Hepatocyte (in vitro differentiated cells): Measurements from ENCODE around the gene RAB3IL1. TPM values are rescaled to one million over a fixed set of nuclear protein-coding genes. Genes with fewer than 3 reads are reported as not detected.

Source experiments
- DNase-seq: peaks from one replicate; pipeline ENCODE4 v3.0.0-alpha.2; 2016; ENCODE audit warnings: low spot score
- H2AFZ ChIP-seq: fragments of 200-600 bp; sonication (generic); 2 replicates; pipeline ENCODE4 v1.6.0; 2016; ENCODE audit warnings: antibody characterized with exemption, mild to moderate bottlenecking
- H3K27ac ChIP-seq: fragments of 200-600 bp; sonication (generic); 2 replicates; pipeline ENCODE4 v1.5.1; 2016; ENCODE audit warnings: mild to moderate bottlenecking
- H3K27me3 ChIP-seq: fragments of 200-600 bp; sonication (generic); 2 replicates; pipeline ENCODE4 v1.6.1; 2016
- H3K36me3 ChIP-seq: fragments of 200-600 bp; sonication (generic); replicated peaks from 2 replicates; pipeline ENCODE4 v1.5.1; 2016; ENCODE audit warnings: low read depth; ENCODE audit not compliant: insufficient read depth
- H3K4me1 ChIP-seq: fragments of 200-600 bp; sonication (generic); 2 replicates; pipeline ENCODE4 v1.5.1; 2016; ENCODE audit warnings: mild to moderate bottlenecking, moderate library complexity; ENCODE audit not compliant: insufficient read depth
- H3K4me2 ChIP-seq: fragments of 200-600 bp; sonication (generic); 2 replicates; pipeline ENCODE4 v1.6.0; 2016
- H3K4me3 ChIP-seq: fragments of 200-600 bp; sonication (generic); 2 replicates; pipeline ENCODE4 v1.5.1; 2016; ENCODE audit warnings: mild to moderate bottlenecking
- H3K79me2 ChIP-seq: fragments of 200-600 bp; sonication (generic); 2 replicates; pipeline ENCODE4 v1.6.0; 2017; ENCODE audit warnings: mild to moderate bottlenecking
- H3K9me2 ChIP-seq: fragments of 200-600 bp; sonication (generic); replicated peaks from 2 replicates; pipeline ENCODE4 v1.6.0; 2017; ENCODE audit warnings: mild to moderate bottlenecking; ENCODE audit not compliant: insufficient read depth
- H3K9me3 ChIP-seq: fragments of 200-600 bp; sonication (generic); 2 replicates; pipeline ENCODE4 v1.5.1; 2016; ENCODE audit warnings: low read depth, mild to moderate bottlenecking
- H4K20me1 ChIP-seq: fragments of 200-600 bp; sonication (generic); 2 replicates; pipeline ENCODE4 v1.6.0; 2016; ENCODE audit warnings: mild to moderate bottlenecking; ENCODE audit not compliant: insufficient read depth, poor library complexity, severe bottlenecking
- EZH2 ChIP-seq: fragments of 200-600 bp; sonication (generic); IDR thresholded peaks from 2 replicates; pipeline ENCODE4 v1.6.1; 2016; ENCODE audit warnings: antibody characterized with exemption, mild to moderate bottlenecking, borderline replicate concordance
- EZH2phosphoT487 ChIP-seq: fragments of 200-600 bp; sonication (generic); IDR thresholded peaks from one replicate; pipeline ENCODE4 v1.6.1; 2018; ENCODE audit warnings: antibody characterized with exemption, mild to moderate bottlenecking, low read depth, moderate library complexity; ENCODE audit not compliant: unreplicated experiment, severe bottlenecking
- WGBS: methylation state at CpG from one replicate; pipeline ENCODE4 v1.1.6; 2016; ENCODE audit warnings: low lambda C conversion rate; ENCODE audit errors: missing lambda C conversion rate; 5-methylcytosine and 5-hydroxymethylcytosine counted together
- polyA plus RNA-seq: library from polyadenylated mRNA; unstranded; fragments of >200 nt; fragmentation: Nextera tagmentation; extraction: Ambion mirVana; gene quantifications from 2 replicates; pipeline ENCODE4 v1.2.1, GENCODE V29; 2016
- total RNA-seq: library from RNA; depleted of rRNA; stranded (reverse); fragments of >200 nt; gene quantifications from 2 replicates; pipeline ENCODE4 v1.2.3, GENCODE V29; 2014
- TF ChIP-seq, protein P1 (sequence below): fragments of 200-600 bp; sonication (generic); IDR thresholded peaks from 2 replicates; pipeline ENCODE4 v1.5.1; 2016; ENCODE audit warnings: antibody characterized with exemption, mild to moderate bottlenecking; ENCODE audit not compliant: poor library complexity

The RAB3IL1 gene
- total and polyA plus RNA-seq, 2 experiments from 2014 or later = 10.8 to 18.6 TPM

GRCh38 chr11:61864814-61865775 is 52.3 kb downstream of the RAB3IL1 start:
- TF ChIP-seq, protein P1, sequence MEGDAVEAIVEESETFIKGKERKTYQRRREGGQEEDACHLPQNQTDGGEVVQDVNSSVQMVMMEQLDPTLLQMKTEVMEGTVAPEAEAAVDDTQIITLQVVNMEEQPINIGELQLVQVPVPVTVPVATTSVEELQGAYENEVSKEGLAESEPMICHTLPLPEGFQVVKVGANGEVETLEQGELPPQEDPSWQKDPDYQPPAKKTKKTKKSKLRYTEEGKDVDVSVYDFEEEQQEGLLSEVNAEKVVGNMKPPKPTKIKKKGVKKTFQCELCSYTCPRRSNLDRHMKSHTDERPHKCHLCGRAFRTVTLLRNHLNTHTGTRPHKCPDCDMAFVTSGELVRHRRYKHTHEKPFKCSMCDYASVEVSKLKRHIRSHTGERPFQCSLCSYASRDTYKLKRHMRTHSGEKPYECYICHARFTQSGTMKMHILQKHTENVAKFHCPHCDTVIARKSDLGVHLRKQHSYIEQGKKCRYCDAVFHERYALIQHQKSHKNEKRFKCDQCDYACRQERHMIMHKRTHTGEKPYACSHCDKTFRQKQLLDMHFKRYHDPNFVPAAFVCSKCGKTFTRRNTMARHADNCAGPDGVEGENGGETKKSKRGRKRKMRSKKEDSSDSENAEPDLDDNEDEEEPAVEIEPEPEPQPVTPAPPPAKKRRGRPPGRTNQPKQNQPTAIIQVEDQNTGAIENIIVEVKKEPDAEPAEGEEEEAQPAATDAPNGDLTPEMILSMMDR = no peak
- TF ChIP-seq EZH2 (no peak), EZH2phosphoT487 (no peak)
- H4K20me1 ChIP-seq = no peaks in the 10 kb centered on the region
- no peak overlapping the region for H2AFZ ChIP-seq
- no peaks in the 10 kb centered on the region for H3K79me2 ChIP-seq
- no peak for DNase-seq
- H3K4me3 ChIP-seq = no peak overlapping the region
- H3K4me1 ChIP-seq = no peaks in the 10 kb centered on the region
- 95% methylated on average over 20 of the region's 20 CpGs for WGBS
- H3K9me2 ChIP-seq = no peaks in the 10 kb centered on the region
- H3K9me3 ChIP-seq = no peaks in the 10 kb centered on the region
- H3K27me3 ChIP-seq = no peaks in the 10 kb centered on the region
- no peaks in the 10 kb centered on the region for H3K36me3 ChIP-seq
- no peak overlapping the region for H3K27ac ChIP-seq
- no peak overlapping the region for H3K4me2 ChIP-seq

DNA sequence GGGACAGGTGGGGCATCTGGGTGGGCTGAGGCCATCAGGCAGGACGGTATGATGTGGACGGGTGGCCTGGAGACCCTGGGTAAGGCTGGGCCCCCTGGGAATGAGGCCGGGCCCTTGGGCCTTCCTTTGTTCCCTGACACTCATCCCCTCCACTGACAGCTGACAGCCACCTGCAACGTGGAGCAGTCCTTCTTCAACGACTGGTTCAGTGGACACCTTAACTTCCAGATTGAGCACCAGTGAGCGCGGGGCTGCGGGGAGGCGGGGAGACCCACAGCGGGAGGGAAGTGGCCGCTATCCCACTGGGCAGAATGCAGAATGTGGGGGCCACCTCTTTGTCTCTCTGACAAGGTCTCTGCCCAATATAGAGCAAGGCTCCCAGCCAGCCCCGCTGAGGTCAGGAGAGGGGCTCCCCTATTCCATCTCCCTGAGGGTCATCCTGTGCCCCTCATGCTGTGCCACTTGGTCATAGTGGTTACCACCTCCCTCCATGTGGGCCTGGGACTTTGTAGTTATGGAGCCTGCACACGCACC is 53.8 kb downstream of the RAB3IL1 start:
- H3K4me2 ChIP-seq = no peak overlapping the region
- no peaks in the 10 kb centered on the region for H4K20me1 ChIP-seq
- H3K27me3 ChIP-seq = no peaks in the 10 kb centered on the region
- H3K9me2 ChIP-seq = no peaks in the 10 kb centered on the region
- H3K4me3 ChIP-seq = no peak overlapping the region
- no peaks in the 10 kb centered on the region for H3K36me3 ChIP-seq
- H3K4me1 ChIP-seq = no peaks in the 10 kb centered on the region
- 93% methylated on average over 13 of the region's 13 CpGs for WGBS
- H3K9me3 ChIP-seq = no peaks in the 10 kb centered on the region
- TF ChIP-seq EZH2phosphoT487 = no peak
- TF ChIP-seq EZH2 = no peak
- TF ChIP-seq, protein P1 = no peak
- no peak overlapping the region for H3K27ac ChIP-seq
- no peak overlapping the region for H2AFZ ChIP-seq
- no peak for DNase-seq
- no peaks in the 10 kb centered on the region for H3K79me2 ChIP-seq

- Histone ChIP-seq H3K36me3 (no peaks in the 10 kb centered on the region), H3K4me1 (no peaks in the 10 kb centered on the region), H3K27ac (no peak overlapping the region), H3K79me2 (no peaks in the 10 kb centered on the region), H3K9me3 (no peaks in the 10 kb centered on the region), H3K27me3 (no peaks in the 10 kb centered on the region), H3K4me3 (no peak overlapping the region), H3K9me2 (no peaks in the 10 kb centered on the region), H2AFZ (no peak overlapping the region), H4K20me1 (no peaks in the 10 kb centered on the region), H3K4me2 (no peak overlapping the region)
- TF ChIP-seq, protein P1 = no peak
- TF ChIP-seq EZH2 (no peak), EZH2phosphoT487 (no peak)
- DNase-seq = no peak
- 96% methylated on average over 18 of the region's 18 CpGs for WGBS
These were observed 54.4 kb downstream of the RAB3IL1 start for GRCh38 chr11:61862714-61863547.
